Activated CD4-positive, alpha-beta T cell treated with anti-CD3 and anti-CD28 coated beads, Interleukin-2, amount 10 ng/mL, durations not matched to agents 7 days and 5 days (primary cell): ENCODE results near the gene NACC2. TPM values are rescaled to one million over a fixed set of nuclear protein-coding genes. Genes with fewer than 3 reads are reported as not detected.

Experiments
- CTCF ChIA-PET: fragments of 350-600 bp; sonication (Branson Sonifier 250); formaldehyde crosslinking; loops from one replicate; lab custom pipeline; 2021; ENCODE audit warnings: antibody characterized with exemption; lab: Charles Lee
- POLR2A ChIA-PET: fragments of 350-600 bp; sonication (Branson Sonifier 250); formaldehyde crosslinking; loops from one replicate; lab custom pipeline; 2021; ENCODE audit warnings: antibody characterized with exemption; lab: Charles Lee
- DNase-seq: peaks from one replicate; pipeline ENCODE4 v3.0.0-alpha.2; 2020
- H3K27ac Mint-ChIP-seq: one replicate; pipeline ENCODE4 v1.8.0; 2021; ENCODE audit warnings: mild to moderate bottlenecking, moderate library complexity, mixed read lengths
- H3K27me3 Mint-ChIP-seq: one replicate; pipeline ENCODE4 v1.8.0; 2021; ENCODE audit warnings: mixed read lengths
- H3K36me3 Mint-ChIP-seq: one replicate; pipeline ENCODE4 v1.8.0; 2021; ENCODE audit warnings: low read depth, mixed read lengths
- H3K4me1 Mint-ChIP-seq: one replicate; pipeline ENCODE4 v1.8.0; 2021; ENCODE audit warnings: mixed read lengths
- H3K4me3 Mint-ChIP-seq: one replicate; pipeline ENCODE4 v1.8.0; 2021; ENCODE audit warnings: mild to moderate bottlenecking, moderate library complexity, mixed read lengths
- H3K9me3 Mint-ChIP-seq: one replicate; pipeline ENCODE4 v1.8.0; 2021; ENCODE audit warnings: mixed read lengths
- total RNA-seq, 2 experiments: library from RNA; stranded (reverse); gene quantifications; one replicate each; pipeline ENCODE4 v1.2.3, GENCODE V29; 2021

Gene NACC2
- total RNA-seq, 2 experiments from 2014 or later: 4.1 to 4.4 TPM

DNA sequence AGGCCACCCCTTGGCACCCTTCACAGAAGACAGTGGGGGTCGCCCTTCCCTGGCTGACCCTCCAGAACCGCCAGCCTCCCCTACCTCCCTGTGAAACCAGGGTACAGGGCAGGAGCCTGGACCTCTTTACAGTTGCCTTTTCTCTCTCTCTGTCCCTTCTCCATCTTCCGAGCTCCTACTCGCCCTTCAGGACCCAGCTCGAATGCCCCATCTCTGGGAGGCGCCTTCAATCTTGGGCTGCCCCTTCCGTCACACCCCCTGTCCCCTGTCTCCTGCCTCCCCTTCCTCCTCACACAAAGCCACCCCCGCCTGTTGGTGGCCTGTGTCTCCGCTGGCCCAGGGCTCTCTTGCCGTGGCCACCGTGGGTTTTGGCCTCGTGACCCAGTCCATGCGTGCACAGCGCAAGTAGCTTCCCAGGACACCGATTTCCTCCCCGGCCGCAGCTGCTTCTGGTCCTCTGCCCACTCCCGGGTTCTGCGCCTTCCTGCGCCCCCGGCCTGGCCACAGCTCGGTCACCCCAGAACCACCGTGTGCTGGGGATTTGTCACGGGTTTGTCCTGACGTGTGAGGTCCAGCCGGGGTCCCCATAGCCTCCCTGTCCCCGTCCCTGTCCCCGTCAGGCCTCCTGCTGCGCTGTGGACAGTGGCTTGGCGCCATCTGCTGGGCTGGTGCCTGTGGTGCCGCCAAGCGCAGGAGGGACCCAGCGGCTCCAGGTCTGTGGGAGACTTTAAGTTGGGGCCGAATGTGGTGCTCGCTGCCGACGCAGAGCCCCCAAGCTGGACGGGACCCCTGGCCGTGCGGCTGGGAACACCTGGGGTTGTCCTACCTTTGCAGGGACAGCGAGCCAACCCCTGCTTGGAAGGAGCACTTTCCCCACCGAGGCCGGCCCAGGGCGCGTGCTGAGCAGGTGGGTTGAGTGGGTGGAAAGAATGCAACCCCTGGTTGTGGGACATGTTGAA is 27.6 kb upstream of the NACC2 start:
- no peaks in the 10 kb centered on the region for H3K36me3 Mint-ChIP-seq
- peaks cover 2% of the 10 kb centered on the region for H3K27me3 Mint-ChIP-seq
- H3K27ac Mint-ChIP-seq: no peak overlapping the region
- CTCF ChIA-PET: interaction anchor here (0.8 to 1.9 kb wide), 16 partner anchors 9 to 164 kb away, joined by 3 to 8 read pairs (median 4); no protein-coding TSS in a partner anchor
- POLR2A ChIA-PET: no interaction called here
- H3K4me3 Mint-ChIP-seq: no peak overlapping the region
- peaks cover 4% of the 10 kb centered on the region for H3K9me3 Mint-ChIP-seq
- peaks cover 3% of the 10 kb centered on the region for H3K4me1 Mint-ChIP-seq
- DNase-seq: peak; percentile 77

DNA sequence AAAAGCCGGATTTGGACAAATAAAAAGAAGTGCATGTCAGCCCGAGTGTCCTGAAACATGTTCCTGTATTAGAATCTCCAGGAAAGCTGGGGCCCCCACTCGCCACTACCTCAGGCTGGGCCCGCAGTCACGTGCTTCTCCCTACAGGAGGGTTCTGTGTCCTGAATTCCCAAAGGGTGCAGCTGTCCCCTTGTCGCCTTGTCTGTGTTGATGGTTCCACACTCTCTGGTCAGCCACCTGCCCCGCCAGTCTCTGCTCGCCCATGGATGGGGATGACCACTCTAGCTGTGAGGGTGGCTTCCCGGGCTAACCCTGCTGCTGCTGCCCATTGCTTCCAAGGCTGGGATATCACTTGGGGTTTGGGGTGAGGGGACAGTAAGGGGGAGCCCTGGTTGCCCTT is 26.7 kb upstream of the NACC2 start:
- peaks cover 4% of the 10 kb centered on the region for H3K9me3 Mint-ChIP-seq
- no peak overlapping the region for H3K27ac Mint-ChIP-seq
- no peak overlapping the region for H3K4me3 Mint-ChIP-seq
- no peaks in the 10 kb centered on the region for H3K36me3 Mint-ChIP-seq
- H3K27me3 Mint-ChIP-seq: no peaks in the 10 kb centered on the region
- POLR2A ChIA-PET: no interaction called here
- peaks cover 3% of the 10 kb centered on the region for H3K4me1 Mint-ChIP-seq
- CTCF ChIA-PET: interaction anchor here (0.8 to 1.9 kb wide), 11 partner anchors 11 to 154 kb away, joined by 3 to 8 read pairs (median 4); no protein-coding TSS in a partner anchor
- no peak for DNase-seq

DNA sequence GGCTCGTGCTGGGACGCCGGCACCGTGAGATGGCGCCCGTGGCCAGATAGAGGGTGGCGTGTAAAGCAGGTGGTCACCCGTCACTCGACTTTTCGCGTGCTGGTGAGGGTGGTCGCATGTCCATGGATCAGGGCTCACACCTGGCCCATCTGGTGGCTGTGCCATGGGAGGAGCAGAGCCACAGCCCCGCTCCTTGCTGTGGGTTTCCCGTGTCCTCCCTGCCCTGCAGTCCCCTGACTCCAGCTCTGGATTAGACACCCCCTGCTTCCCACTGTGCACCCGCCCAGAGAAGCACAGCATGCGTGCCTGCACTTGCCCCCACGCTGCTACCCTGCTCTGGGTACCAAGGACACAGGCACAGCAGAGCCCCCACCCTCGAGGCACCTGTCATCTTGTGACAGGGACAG is 25.4 kb upstream of the NACC2 start:
- ChIA-PET CTCF (interaction anchor here (1.1 kb wide), 1 partner anchor 153 kb away, joined by 3 read pairs; no protein-coding TSS in a partner anchor), POLR2A (no interaction called here)
- Mint-ChIP-seq H3K9me3 (peaks cover 4% of the 10 kb centered on the region), H3K27me3 (no peaks in the 10 kb centered on the region), H3K36me3 (peaks cover 5% of the 10 kb centered on the region), H3K27ac (no peak overlapping the region), H3K4me1 (peaks cover 3% of the 10 kb centered on the region), H3K4me3 (peak overlapping the region; percentile 13)
- no peak for DNase-seq

DNA sequence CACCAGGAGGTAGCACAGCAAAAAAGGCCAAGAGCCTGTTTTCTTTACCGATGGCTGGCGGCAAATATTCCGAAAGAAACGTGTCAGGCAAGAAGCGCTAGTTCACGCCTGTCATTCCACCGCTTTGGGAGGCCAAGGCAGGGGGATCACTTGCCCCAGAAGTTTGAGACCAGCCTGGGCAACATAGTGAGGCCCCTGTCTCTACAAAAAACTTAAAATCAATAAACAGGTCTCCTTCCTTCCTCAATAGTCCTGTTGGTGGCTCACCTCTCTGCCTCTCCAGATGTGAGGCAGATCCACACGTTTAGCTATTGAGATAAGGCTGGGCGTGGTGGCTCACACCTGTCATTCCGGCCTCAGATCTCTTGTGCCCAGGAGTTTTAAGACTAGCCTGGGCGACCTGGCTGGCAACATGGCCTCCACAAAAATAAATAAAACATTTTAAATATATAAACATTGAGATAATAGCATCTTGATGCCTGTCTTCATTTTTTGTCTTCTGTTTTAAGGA is 24.8 kb upstream of the NACC2 start:
- Mint-ChIP-seq H3K27ac (peak overlapping the region; percentile 79), H3K4me3 (peak overlapping the region; percentile 77)
- POLR2A ChIA-PET: no interaction called here

DNA sequence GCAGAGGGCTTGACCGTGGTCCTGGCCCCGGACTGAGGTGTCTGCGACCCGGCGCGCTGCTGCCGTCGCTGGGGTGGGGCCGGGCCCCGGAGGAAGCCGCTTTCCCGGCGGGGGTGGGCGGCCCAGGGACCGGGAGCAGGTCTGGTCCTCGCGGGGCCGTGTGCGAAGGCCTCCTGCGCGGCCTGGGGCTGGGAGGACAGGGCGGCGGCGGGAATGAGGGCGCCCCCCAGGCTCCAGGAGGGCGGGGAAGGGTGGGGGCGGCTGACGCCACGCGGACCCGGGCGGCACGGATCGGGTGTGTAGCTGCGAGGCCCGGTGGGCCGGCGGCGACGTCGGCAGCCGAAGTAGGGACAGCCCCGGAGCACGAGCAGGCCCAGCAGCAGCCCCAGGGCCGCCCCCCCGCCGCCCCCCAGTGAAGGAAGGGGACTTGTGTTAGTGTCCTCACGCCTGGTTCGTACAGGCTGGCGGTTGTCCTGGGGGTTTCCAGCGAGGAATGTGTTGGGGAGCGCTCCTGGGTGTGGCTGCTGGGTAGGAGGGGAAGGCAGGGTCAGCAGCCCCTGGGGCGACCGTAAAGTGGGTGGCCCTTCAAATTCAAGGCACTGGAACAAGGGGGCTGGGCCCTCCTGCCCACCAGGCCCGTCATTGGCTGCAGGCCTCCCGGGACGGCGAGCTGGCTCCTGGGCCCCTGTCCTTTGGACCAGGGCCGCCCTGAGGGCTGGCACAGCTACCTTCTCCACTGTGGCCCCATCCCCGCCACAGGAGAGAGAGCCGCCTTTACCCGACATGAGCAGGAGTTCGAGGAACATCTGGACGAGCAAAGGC is 24.2 kb upstream of the NACC2 start:
- ChIA-PET CTCF (interaction anchor here (0.5 to 1.1 kb wide), 2 partner anchors 152 to 177 kb away, joined by 3 read pairs; no protein-coding TSS in a partner anchor), POLR2A (no interaction called here)
- no peak for DNase-seq
- H3K9me3 Mint-ChIP-seq: no peaks in the 10 kb centered on the region
- H3K27me3 Mint-ChIP-seq: no peaks in the 10 kb centered on the region
- peaks cover 14% of the 10 kb centered on the region for H3K36me3 Mint-ChIP-seq
- peak overlapping the region; percentile 77 for H3K4me3 Mint-ChIP-seq
- H3K4me1 Mint-ChIP-seq: peaks cover 12% of the 10 kb centered on the region
- peak overlapping the region; percentile 83 for H3K27ac Mint-ChIP-seq

More for the DNA sequence above, 24.8 kb upstream of the NACC2 start:
- Mint-ChIP-seq H3K9me3 (peaks cover under 1% of the 10 kb centered on the region), H3K4me1 (peaks cover 6% of the 10 kb centered on the region), H3K36me3 (peaks cover 7% of the 10 kb centered on the region), H3K27me3 (no peaks in the 10 kb centered on the region)
- CTCF ChIA-PET: interaction anchor here (0.5 to 1.1 kb wide), 2 partner anchors 153 to 177 kb away, joined by 3 read pairs; no protein-coding TSS in a partner anchor
- DNase-seq: no peak

DNA sequence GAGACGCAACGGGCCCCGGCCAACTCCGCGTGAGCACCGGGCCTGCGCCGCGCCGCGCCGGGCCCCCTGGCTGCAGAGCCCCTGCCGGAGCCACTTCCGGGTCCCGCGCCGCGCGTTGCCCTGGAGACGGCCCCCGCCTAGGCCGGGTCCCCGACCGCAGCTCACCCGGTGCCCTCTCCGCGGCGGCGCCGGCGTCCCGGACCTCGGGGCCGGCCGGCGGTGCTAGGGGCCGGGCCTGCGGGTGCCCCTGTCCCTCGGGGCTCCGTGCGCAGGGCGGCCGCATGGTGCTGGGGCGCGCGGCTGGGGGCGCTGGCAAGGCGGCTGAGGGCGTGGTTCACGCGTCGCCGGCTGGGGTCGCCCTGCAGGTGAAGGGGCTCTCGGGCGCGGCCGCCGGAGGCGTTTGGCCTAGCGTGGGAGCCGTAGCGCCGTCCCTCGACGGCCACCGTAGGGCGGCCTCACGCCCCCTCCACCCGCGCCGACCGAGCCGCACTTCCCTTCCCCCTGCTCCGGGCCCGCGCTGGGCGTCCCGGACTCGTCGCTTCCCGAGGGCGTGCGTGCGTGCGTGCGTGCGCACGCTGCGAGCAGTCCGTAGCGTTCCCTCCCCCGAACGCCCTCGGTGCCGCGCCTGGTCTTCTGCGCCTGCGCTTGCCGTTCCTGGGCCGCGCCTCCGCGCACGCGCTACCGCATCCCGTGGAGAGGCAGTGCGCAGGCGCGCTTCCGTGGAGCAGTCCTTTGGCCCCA is 23.4 kb upstream of the NACC2 start, which contains the start of gene TMEM250:
Gene TMEM250, minus strand, starts transcription at position 556 of the 741 bp plus-strand sequence. CDS start 1,975 bp downstream, outside the sequence.
- H3K27ac Mint-ChIP-seq: peak within 1 kb of the TSS; percentile 83
- H3K36me3 Mint-ChIP-seq: peaks cover 17% of the 10 kb centered on the region
- ChIA-PET POLR2A (interaction anchor here (0.6 to 1.1 kb wide), 2 partner anchors 9 to 315 kb away, joined by 3 to 6 read pairs; no protein-coding TSS in a partner anchor), CTCF (interaction anchor here (1.1 to 1.3 kb wide), 2 partner anchors 9 to 12 kb away, joined by 3 to 7 read pairs; no protein-coding TSS in a partner anchor)
- peak within 1 kb of the TSS; percentile 77 for H3K4me3 Mint-ChIP-seq
- no peaks in the 10 kb centered on the region for H3K27me3 Mint-ChIP-seq
- no peaks in the 10 kb centered on the region for H3K9me3 Mint-ChIP-seq
- H3K4me1 Mint-ChIP-seq: peaks cover 20% of the 10 kb centered on the region
- peak; percentile 96 for DNase-seq

DNA sequence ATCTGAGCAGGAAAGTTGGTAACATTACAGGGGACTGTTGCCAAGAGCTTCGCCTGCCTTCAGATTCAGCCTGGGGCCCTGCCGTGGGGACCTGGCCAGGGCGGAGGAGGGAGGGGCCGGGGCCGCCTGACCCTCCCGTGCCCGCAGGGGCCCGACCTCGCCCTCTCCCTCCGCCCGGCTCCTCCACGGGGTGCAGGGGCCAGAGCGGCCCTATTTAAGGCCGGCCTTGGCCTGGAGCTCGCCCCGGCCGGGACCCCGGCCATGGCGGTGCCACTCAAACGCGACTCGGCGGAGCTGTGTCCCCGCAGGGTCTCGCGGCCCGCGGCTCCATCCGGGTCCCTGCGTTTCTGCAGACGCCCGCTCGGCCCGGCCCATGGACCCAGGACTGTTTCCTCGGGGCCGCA is 22.8 kb upstream of the NACC2 start:
- peak overlapping the region; percentile 76 for H3K27ac Mint-ChIP-seq
- peaks cover 21% of the 10 kb centered on the region for H3K36me3 Mint-ChIP-seq
- no peaks in the 10 kb centered on the region for H3K27me3 Mint-ChIP-seq
- no peaks in the 10 kb centered on the region for H3K9me3 Mint-ChIP-seq
- DNase-seq: no peak
- ChIA-PET CTCF (interaction anchor here (1.1 to 1.3 kb wide), 2 partner anchors 9 to 12 kb away, joined by 3 to 7 read pairs; no protein-coding TSS in a partner anchor), POLR2A (interaction anchor here (1.1 kb wide), 1 partner anchor 8 kb away, joined by 6 read pairs; no protein-coding TSS in a partner anchor)
- peak overlapping the region; percentile 74 for H3K4me3 Mint-ChIP-seq
- peaks cover 26% of the 10 kb centered on the region for H3K4me1 Mint-ChIP-seq

DNA sequence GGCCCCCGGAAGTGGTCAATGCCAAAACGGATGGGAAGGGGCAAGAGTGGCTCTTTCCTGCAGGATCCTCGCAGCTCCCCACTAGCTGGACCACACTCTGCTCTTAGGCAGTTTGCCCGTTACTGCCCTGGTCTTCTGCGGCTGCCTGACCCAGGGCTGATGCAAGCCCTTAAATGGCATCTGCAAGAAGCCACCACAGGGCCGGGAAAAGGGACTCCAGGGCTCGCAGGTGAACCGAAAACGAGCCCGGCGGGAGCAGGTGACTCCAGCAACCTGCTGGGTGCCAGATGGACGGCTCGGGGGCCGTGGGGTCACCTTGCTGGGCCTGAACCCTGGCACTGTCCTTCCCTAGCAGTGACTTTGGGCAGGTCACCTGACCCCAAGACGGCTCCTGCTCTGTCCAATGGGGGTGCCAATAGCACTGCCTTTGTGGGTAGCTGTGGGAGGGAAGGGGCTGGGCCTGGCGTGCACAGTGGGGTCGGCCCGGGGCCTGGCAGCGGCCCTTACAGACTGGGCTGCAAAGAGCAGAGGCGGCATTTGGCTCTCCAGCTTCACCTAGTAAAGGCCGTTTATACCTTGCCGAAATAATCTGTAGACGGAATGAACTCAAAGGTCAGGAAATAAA is 22.3 kb upstream of the NACC2 start:
- no peaks in the 10 kb centered on the region for H3K27me3 Mint-ChIP-seq
- H3K27ac Mint-ChIP-seq: peak overlapping the region; percentile 76
- peak overlapping the region; percentile 74 for H3K4me3 Mint-ChIP-seq
- no peak for DNase-seq
- H3K36me3 Mint-ChIP-seq: peaks cover 21% of the 10 kb centered on the region
- CTCF ChIA-PET: interaction anchor here (1.1 to 1.3 kb wide), 2 partner anchors 8 to 11 kb away, joined by 3 to 7 read pairs; no protein-coding TSS in a partner anchor
- peaks cover 30% of the 10 kb centered on the region for H3K4me1 Mint-ChIP-seq
- POLR2A ChIA-PET: interaction anchor here (1.1 kb wide), 1 partner anchor 8 kb away, joined by 6 read pairs; no protein-coding TSS in a partner anchor
- no peaks in the 10 kb centered on the region for H3K9me3 Mint-ChIP-seq

DNA sequence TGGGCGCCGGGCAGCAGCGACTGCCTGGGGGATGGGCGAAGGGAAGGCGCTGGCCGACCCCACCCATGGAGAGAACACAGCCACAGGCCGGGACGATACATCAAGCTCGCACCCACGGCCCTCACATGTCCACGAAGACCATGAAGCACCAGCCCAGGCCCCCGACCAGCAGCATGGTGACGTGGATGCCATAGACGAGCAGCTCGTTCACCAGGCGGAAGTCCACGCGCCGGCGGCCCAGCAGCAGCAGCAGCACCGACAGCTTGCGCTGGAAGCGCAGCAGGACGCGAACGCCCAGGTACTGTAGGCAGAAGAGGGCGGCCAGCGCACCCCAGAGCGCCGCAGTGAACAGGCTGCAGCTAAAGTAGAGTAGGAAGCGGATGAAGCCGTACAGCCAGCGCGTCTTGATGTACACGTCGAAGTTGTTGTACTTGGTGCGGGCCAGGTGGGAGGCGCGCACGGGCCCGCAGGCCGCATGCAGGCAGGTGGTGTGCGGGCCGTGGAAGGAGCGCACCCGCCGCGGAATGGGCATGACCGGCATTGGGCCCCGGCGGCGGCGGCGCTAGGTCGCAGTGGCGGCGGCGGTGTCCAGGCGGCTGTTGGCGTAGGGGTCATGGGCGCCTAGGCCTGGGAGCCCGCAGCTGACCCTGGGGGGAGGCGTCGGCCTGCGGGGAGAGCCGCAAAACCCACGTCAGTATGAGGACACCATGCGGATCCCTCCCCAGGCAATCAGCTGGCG is 21.4 kb upstream of the NACC2 start:
- H3K4me3 Mint-ChIP-seq: peak overlapping the region; percentile 74
- no peak overlapping the region for H3K27ac Mint-ChIP-seq
- peaks cover 38% of the 10 kb centered on the region for H3K4me1 Mint-ChIP-seq
- H3K9me3 Mint-ChIP-seq: no peaks in the 10 kb centered on the region
- no peak for DNase-seq
- H3K36me3 Mint-ChIP-seq: peaks cover 21% of the 10 kb centered on the region
- POLR2A ChIA-PET: no interaction called here
- CTCF ChIA-PET: no interaction called here
- no peaks in the 10 kb centered on the region for H3K27me3 Mint-ChIP-seq

DNA sequence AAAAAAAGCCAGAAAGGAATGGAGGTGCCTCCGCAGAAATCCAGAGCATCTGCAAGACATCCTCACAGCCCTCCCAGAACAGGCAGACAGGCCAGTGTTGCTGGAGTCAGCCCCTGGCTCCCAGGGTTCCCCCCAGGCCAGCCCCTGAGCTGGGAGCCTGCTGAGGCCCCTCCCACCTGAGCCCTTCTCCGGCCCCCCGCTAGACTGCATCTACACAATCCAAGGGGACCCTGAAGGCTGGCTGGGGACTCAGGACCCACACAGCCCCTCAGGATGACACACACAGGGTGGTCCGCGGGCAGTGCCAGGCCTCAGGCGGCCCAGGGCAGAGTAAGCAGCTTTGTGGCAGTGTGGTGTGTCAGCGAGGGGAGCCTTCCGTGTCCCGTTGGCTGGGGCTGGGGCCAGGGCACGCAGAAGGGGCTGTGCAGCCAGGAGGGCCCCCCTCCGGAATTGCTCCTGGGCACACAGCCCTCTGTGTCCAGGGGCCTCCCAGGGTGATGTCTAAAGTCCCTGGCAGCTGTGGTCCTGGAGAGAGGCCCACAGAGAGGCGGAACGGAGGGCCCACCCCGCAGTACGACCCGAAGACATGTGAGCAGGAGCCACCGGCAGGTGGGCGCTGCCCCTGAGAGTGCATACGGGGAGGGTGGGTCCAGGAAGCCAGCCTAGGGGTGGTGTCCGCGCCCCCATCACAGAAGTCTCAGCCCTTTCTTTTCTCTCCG is 20.7 kb upstream of the NACC2 start:
- ChIA-PET POLR2A (no interaction called here), CTCF (no interaction called here)
- H3K36me3 Mint-ChIP-seq: peaks cover 21% of the 10 kb centered on the region
- peaks cover 46% of the 10 kb centered on the region for H3K4me1 Mint-ChIP-seq
- H3K9me3 Mint-ChIP-seq: no peaks in the 10 kb centered on the region
- DNase-seq: no peak
- no peaks in the 10 kb centered on the region for H3K27me3 Mint-ChIP-seq
- peak overlapping the region; percentile 50 for H3K27ac Mint-ChIP-seq
- peak overlapping the region; percentile 37 for H3K4me3 Mint-ChIP-seq
